Cardiac fibroblast (primary cell): ENCODE data around the gene RNGTT.

ENCODE experiments used
- DNase-seq, 2 donors: peaks; one replicate each; pipeline versions ENCODE4 v3.0.0 to v3.0.0-alpha.2; 2010; ENCODE audit warnings: low read depth in 2 of 2
- H3K4me3 ChIP-seq, 2 donors: replicated peaks in 1 of 2; 1 replicate in 1 of 2; 2 replicates in 1 of 2; pipeline ENCODE4 v1.5.1; 2011; ENCODE audit warnings: low read depth in 2 of 2, low read length in 2 of 2, mild to moderate bottlenecking in 2 of 2, moderate library complexity in 1 of 2
- CTCF ChIP-seq: IDR thresholded peaks from one replicate; pipeline ENCODE4 v1.5.1; 2011; ENCODE audit warnings: low read depth, mild to moderate bottlenecking, low read length, inconsistent platforms

RNGTT gene

DNA sequence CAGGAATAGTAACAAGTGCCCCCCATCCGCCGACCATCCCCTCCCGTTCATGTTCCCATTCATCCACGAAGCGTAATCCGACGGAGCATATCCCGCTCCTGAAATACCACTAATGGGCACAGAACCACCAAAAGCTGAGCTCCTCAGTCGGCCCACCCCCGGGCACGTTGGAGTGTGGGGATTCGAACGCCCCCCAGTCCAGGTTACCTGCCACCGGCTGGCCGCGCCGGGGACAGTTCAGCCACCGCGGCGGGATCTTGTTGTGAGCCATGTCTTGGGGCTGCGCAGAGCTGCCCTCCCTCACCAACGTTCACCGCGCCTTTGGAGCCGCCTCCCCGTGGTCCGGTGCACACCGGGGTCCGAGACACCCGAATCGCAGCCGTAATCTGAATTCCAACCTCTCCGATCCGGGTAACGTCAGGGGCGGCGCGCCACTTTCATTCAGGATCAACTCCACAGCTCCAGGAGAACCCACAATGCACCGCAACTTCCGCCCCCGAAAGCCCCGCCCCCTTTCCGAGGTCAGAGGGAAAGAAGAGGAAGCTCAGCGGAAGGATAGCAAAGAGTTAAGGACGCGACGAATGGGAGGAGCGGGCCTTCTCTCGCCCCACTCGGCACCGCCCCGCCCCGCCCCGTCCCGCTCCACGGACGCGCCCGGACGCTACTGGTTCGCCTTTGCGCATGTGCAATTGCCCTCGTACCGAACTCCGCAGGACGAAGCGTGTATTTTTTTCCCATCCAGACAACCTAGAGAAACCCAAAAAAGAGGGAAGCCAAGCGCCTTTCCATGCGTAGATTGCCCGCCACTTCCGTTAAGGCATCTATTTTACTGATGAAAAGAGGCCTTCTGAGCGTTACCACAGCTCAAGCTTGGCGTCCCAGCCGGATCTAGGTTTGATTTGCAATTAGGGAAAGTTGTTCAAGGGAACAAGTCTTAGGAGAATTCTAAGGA lies at the start of gene RNGTT:
Gene RNGTT, minus strand, starts transcription at position 480 of the 952 bp plus-strand sequence. Its CDS starts 209 bp downstream, at position 271.
- peak within 1 kb of the TSS; percentile 95 to 98 for H3K4me3 ChIP-seq
- peak; percentile 98 for DNase-seq
- TF ChIP-seq CTCF = no peak

DNA sequence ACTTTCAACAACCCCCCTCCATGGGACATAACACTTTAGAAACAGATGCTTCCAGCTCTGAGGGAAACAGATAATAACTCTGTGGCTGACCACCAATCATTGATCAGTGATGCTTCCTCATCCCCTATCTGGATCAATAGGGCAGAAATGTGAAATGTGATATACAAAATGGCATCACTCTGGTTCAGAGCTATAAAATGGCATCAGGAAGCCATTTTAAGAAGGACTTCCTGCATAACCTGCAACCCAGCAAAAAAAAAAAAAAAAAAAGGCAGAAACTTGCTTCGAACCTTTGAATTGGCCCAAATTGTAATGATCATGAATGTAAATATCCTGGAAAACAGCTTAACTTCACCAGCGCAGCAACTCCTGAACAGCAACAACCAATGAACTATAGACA lies 48.0 kb upstream of the RNGTT start:
- no peak overlapping the region for H3K4me3 ChIP-seq
- TF ChIP-seq CTCF = no peak
- no peak for DNase-seq

GRCh38 chr6:89010825-89011224 lies 47.4 kb upstream of the RNGTT start:
- TF ChIP-seq CTCF = no peak
- DNase-seq = no peak
- H3K4me3 ChIP-seq = no peak overlapping the region

GRCh38 chr6:89009624-89010059 lies 46.2 kb upstream of the RNGTT start:
- DNase-seq = no peak
- TF ChIP-seq CTCF = no peak
- H3K4me3 ChIP-seq = no peak overlapping the region

- no peak for TF ChIP-seq CTCF
- no peak for DNase-seq
- no peak overlapping the region for H3K4me3 ChIP-seq
These were observed 45.5 kb upstream of the RNGTT start for GRCh38 chr6:89008815-89009374.

DNA sequence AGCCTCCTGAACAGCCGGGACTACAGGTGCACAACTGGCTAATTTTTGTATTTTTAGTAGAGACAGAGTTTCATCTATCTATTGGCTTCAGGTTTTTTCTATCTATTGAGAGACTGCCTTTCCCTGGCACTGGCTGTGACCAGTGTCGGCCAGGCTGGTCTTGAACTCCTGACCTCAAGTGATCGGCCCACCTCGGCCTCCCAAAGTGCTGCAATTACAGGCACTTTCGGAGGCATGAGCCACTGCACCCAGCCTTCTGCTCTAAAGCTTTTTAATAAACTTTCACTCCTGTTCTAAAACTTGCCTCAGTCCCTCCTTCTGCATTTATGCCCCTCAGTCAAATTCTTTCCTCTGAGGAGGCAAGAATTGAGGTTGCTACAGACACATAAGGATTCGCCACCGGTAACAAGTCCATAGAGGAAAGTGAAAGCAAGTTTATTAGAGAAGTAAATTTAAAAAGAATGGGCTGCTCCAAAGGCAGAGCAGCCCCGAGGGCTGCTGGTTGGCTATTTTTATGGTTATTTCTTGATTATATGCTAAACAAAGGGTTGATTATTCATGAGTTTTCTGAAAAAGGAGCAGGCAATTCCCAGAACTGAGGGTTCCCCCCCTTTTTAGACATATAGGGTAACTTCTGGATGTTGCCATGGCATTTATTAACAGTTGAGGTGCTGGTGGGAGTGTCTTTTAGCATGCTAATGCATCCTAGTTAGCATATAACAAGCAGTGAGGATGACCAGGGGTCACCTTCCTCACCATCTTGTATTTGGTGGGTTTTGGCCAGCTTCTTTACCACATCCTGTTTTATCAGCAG lies 44.8 kb upstream of the RNGTT start:
- H3K4me3 ChIP-seq = no peak overlapping the region
- TF ChIP-seq CTCF = no peak
- no peak for DNase-seq
